Activated naive CD8-positive, alpha-beta T cell treated with anti-CD3 and anti-CD28 coated beads, Interleukin-2, amount 50 U/mL, for 24 hours (primary cell): ENCODE results near the gene TRAPPC3L.

Experiments used
- ATAC-seq: fragments of 150-1000 bp; cut with Tn5 transposase; one replicate; pipeline ENCODE4 v1.10.0; 2021
- DNase-seq: peaks from one replicate; pipeline ENCODE4 v3.0.0; 2021
- H3K27ac Mint-ChIP-seq: one replicate; pipeline ENCODE4 v1.8.0; 2021; ENCODE audit warnings: mild to moderate bottlenecking, mixed read lengths
- H3K27me3 Mint-ChIP-seq: one replicate; pipeline ENCODE4 v1.8.0; 2021; ENCODE audit warnings: mixed read lengths
- H3K36me3 Mint-ChIP-seq: one replicate; pipeline ENCODE4 v1.8.0; 2021; ENCODE audit warnings: low read depth, mixed read lengths
- H3K4me1 Mint-ChIP-seq: one replicate; pipeline ENCODE4 v1.8.0; 2021; ENCODE audit warnings: mixed read lengths
- H3K4me3 Mint-ChIP-seq: one replicate; pipeline ENCODE4 v1.8.0; 2021; ENCODE audit warnings: mild to moderate bottlenecking, moderate library complexity, mixed read lengths
- H3K9me3 Mint-ChIP-seq: one replicate; pipeline ENCODE4 v1.8.0; 2021; ENCODE audit warnings: mixed read lengths

TRAPPC3L gene

DNA sequence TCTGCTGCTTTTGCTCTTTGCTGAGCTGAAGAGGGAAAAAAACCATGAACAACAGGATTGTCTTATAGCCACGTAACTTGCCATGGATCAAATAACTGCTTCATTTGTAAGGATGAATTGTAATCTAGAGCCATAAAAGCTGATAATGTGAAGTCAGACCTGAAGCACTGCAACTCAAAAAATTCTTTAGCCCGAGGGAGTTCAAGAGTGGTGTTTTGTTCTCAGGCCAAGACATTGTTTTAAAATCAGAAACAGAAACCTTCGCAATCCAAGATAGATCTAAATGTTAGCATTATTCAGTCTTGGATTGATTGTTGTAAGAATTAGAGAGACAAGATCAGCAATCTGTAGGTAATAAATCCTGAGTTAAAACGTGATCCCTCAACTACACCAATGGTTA lies at the start of gene TRAPPC3L:
Gene TRAPPC3L, minus strand, starts transcription at position 34 of the 400 bp plus-strand sequence. CDS start 170 bp downstream, outside the sequence.
- H3K9me3 Mint-ChIP-seq: no peaks in the 10 kb centered on the region
- no peak within 1 kb of the TSS for H3K4me3 Mint-ChIP-seq
- H3K27me3 Mint-ChIP-seq: peaks cover 22% of the 10 kb centered on the region
- no peaks in the 10 kb centered on the region for H3K36me3 Mint-ChIP-seq
- DNase-seq: no peak
- ATAC-seq: no peak
- H3K4me1 Mint-ChIP-seq: no peaks in the 10 kb centered on the region
- H3K27ac Mint-ChIP-seq: no peak within 1 kb of the TSS

- Mint-ChIP-seq H3K9me3 (no peaks in the 10 kb centered on the region), H3K4me1 (no peaks in the 10 kb centered on the region), H3K27me3 (no peaks in the 10 kb centered on the region), H3K4me3 (no peak overlapping the region), H3K27ac (no peak overlapping the region), H3K36me3 (peaks cover 48% of the 10 kb centered on the region)
- DNase-seq (no peak), ATAC-seq (no peak)
These were observed 49.8 kb upstream of the TRAPPC3L start for GRCh38 chr6:116595247-116595646.

GRCh38 chr6:116586738-116587137 lies 41.3 kb upstream of the TRAPPC3L start:
- Mint-ChIP-seq H3K4me3 (no peak overlapping the region), H3K27me3 (no peaks in the 10 kb centered on the region), H3K27ac (no peak overlapping the region), H3K36me3 (peaks cover 33% of the 10 kb centered on the region), H3K9me3 (no peaks in the 10 kb centered on the region), H3K4me1 (no peaks in the 10 kb centered on the region)
- DNase-seq (no peak), ATAC-seq (no peak)

DNA sequence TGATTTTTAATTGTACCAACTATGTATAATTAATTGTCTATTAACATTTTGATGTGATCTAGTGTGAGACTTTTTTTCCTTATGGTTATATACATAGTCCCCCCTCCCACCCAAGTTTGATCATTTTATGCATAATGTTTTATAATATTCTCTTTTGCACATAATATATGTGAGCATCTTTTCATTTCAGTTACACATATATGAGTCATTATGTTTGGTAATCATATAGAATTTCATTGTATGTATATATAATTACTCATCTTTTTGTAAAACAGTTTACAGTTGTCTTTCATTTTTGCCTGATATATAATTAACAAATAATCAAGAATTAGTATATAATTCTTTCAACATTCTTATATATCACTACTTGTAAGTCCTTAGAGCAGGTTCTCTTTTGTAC lies 40.8 kb upstream of the TRAPPC3L start:
- Mint-ChIP-seq H3K36me3 (peaks cover 34% of the 10 kb centered on the region), H3K4me3 (no peak overlapping the region), H3K27ac (no peak overlapping the region), H3K27me3 (no peaks in the 10 kb centered on the region), H3K9me3 (no peaks in the 10 kb centered on the region), H3K4me1 (no peaks in the 10 kb centered on the region)
- ATAC-seq: no peak
- no peak for DNase-seq

DNA sequence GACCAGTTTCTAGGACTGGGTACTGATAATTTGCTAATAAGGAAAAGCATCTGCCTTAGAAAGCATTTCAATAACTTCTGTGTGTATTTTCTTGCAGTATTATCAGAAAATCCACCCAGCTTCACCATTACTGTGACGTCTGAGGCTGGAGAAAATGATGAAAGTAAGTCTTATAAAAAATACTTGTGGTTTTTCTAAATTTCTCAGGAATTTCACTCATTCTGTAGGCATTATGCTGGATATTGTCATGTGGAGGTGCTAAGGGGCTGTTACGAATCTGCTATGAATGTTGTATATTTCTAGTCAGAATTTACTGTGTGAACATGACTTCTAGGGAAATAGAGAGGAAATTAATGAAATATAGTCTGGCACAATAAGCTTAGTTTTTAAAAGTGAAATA lies 34.7 kb upstream of the TRAPPC3L start:
- DNase-seq (no peak), ATAC-seq (no peak)
- no peaks in the 10 kb centered on the region for H3K9me3 Mint-ChIP-seq
- no peak overlapping the region for H3K27ac Mint-ChIP-seq
- no peak overlapping the region for H3K4me3 Mint-ChIP-seq
- H3K27me3 Mint-ChIP-seq: no peaks in the 10 kb centered on the region
- H3K4me1 Mint-ChIP-seq: peaks cover 23% of the 10 kb centered on the region
- H3K36me3 Mint-ChIP-seq: peaks cover 44% of the 10 kb centered on the region

DNA sequence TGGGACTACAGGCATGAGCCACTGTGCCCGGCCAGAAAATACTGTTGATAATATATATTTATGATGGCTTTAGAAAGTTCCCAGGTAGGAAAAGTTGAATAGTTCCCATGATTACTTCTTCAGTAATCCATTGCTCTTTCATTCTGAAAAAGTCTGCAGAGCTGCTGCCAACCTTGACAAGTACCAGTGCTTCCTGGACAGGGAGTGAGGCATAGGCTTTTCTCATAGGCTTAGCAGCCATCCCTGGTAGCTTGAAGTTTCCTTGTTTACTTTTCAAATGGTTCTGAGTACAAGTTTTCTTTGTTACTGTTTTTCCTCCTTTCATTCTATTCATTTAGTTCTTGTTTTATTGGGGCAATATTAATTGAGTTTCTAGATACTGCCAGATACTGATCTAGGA lies 33.7 kb upstream of the TRAPPC3L start:
- no peak overlapping the region for H3K4me3 Mint-ChIP-seq
- peaks cover 43% of the 10 kb centered on the region for H3K36me3 Mint-ChIP-seq
- ATAC-seq: no peak

GRCh38 chr6:116578335-116578734 lies 32.9 kb upstream of the TRAPPC3L start:
- H3K9me3 Mint-ChIP-seq: no peaks in the 10 kb centered on the region
- H3K4me1 Mint-ChIP-seq: peaks cover 34% of the 10 kb centered on the region
- no peak overlapping the region for H3K27ac Mint-ChIP-seq
- H3K27me3 Mint-ChIP-seq: no peaks in the 10 kb centered on the region
- no peak for DNase-seq
- H3K36me3 Mint-ChIP-seq: peaks cover 49% of the 10 kb centered on the region
- ATAC-seq: no peak
- H3K4me3 Mint-ChIP-seq: no peak overlapping the region

More for the DNA sequence above, 33.7 kb upstream of the TRAPPC3L start:
- H3K9me3 Mint-ChIP-seq: no peaks in the 10 kb centered on the region
- H3K4me1 Mint-ChIP-seq: peaks cover 26% of the 10 kb centered on the region
- no peaks in the 10 kb centered on the region for H3K27me3 Mint-ChIP-seq
- H3K27ac Mint-ChIP-seq: peak overlapping the region; percentile 33
- no peak for DNase-seq

GRCh38 chr6:116577486-116577885 lies 32.0 kb upstream of the TRAPPC3L start:
- Mint-ChIP-seq H3K36me3 (peaks cover 45% of the 10 kb centered on the region), H3K4me1 (peaks cover 42% of the 10 kb centered on the region), H3K4me3 (no peak overlapping the region), H3K27me3 (no peaks in the 10 kb centered on the region), H3K27ac (no peak overlapping the region), H3K9me3 (no peaks in the 10 kb centered on the region)
- DNase-seq: no peak
- ATAC-seq: no peak

- H3K27ac Mint-ChIP-seq: no peak overlapping the region
- H3K27me3 Mint-ChIP-seq: no peaks in the 10 kb centered on the region
- H3K9me3 Mint-ChIP-seq: no peaks in the 10 kb centered on the region
- H3K4me1 Mint-ChIP-seq: peaks cover 49% of the 10 kb centered on the region
- ATAC-seq (no peak), DNase-seq (no peak)
- no peak overlapping the region for H3K4me3 Mint-ChIP-seq
- peaks cover 44% of the 10 kb centered on the region for H3K36me3 Mint-ChIP-seq
These were observed 29.7 kb upstream of the TRAPPC3L start for GRCh38 chr6:116575227-116575626.

- H3K27ac Mint-ChIP-seq: peak overlapping the region; percentile 97
- no peaks in the 10 kb centered on the region for H3K27me3 Mint-ChIP-seq
- no peaks in the 10 kb centered on the region for H3K9me3 Mint-ChIP-seq
- peaks cover 32% of the 10 kb centered on the region for H3K36me3 Mint-ChIP-seq
- H3K4me1 Mint-ChIP-seq: peaks cover 55% of the 10 kb centered on the region
- no peak for ATAC-seq
- no peak for DNase-seq
- peak overlapping the region; percentile 98 for H3K4me3 Mint-ChIP-seq
These were observed 26.7 kb upstream of the TRAPPC3L start for GRCh38 chr6:116572162-116572561.

GRCh38 chr6:116571683-116572000 lies 26.2 kb upstream of the TRAPPC3L start:
- Mint-ChIP-seq H3K36me3 (peaks cover 28% of the 10 kb centered on the region), H3K27ac (peak overlapping the region; percentile 97), H3K4me1 (peaks cover 52% of the 10 kb centered on the region), H3K27me3 (no peaks in the 10 kb centered on the region), H3K9me3 (no peaks in the 10 kb centered on the region), H3K4me3 (peak overlapping the region; percentile 98)
- ATAC-seq (no peak), DNase-seq (no peak)

DNA sequence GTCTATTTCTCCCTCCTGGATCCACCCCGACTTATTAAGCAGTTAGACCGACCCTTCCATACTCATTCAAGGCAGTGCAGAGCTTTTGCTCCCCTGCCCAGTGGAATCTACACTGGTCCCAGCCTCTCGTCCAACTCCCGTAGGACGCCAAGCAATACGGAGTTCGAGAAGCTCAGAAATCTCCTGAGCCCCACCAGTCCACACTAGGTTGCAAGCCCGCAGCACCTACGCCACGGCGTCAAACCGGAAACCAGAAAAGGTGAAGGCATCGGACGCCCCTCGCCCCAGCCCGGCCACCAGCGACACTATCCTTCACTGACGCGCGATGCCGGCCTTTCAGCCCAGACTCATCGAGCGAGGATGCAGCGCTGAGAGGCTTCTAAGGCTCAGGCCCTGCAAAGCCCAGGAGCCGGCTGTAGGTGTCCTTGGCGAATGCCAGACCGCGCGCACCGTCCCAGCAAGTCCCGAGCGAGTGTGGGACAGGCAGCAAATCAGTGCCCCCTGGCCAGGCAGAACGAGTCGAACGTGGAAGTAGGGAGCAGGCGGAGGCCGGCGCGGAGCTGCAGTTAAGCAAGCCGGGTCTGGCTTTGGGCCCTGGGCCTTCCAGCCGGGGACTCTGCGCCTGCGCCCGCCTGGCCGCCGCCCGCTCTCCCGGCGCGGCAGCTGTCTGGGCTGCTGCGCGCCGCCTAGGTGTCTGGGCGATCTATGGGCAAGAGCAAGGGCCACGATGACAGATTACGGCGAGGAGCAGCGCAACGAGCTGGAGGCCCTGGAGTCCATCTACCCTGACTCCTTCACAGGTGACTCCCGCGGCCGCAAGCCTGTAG lies 25.6 kb upstream of the TRAPPC3L start, which contains the start of gene RWDD1:
Gene RWDD1, plus strand, starts transcription at position 649 of the 827 bp plus-strand sequence. Its CDS starts 79 bp downstream, at position 728.
- Mint-ChIP-seq H3K27me3 (no peaks in the 10 kb centered on the region), H3K4me3 (peak within 1 kb of the TSS; percentile 98), H3K4me1 (peaks cover 47% of the 10 kb centered on the region), H3K27ac (peak within 1 kb of the TSS; percentile 97), H3K36me3 (peaks cover 22% of the 10 kb centered on the region), H3K9me3 (no peaks in the 10 kb centered on the region)
- peak; percentile 98 for ATAC-seq
- DNase-seq: peak; percentile 96

GRCh38 chr6:116568821-116569755 lies 23.6 kb upstream of the TRAPPC3L start:
- Mint-ChIP-seq H3K4me3 (peak overlapping the region; percentile 98), H3K9me3 (no peaks in the 10 kb centered on the region), H3K4me1 (peaks cover 46% of the 10 kb centered on the region), H3K36me3 (peaks cover 13% of the 10 kb centered on the region), H3K27ac (no peak overlapping the region), H3K27me3 (peaks cover 4% of the 10 kb centered on the region)
- no peak for DNase-seq
- ATAC-seq: no peak

GRCh38 chr6:116568111-116568510 lies 22.6 kb upstream of the TRAPPC3L start:
- Mint-ChIP-seq H3K4me1 (peaks cover 36% of the 10 kb centered on the region), H3K36me3 (peaks cover 6% of the 10 kb centered on the region), H3K27me3 (peaks cover 9% of the 10 kb centered on the region), H3K27ac (no peak overlapping the region), H3K9me3 (no peaks in the 10 kb centered on the region), H3K4me3 (no peak overlapping the region)
- no peak for ATAC-seq
- DNase-seq: no peak
